Skeletal muscle cell (primary cell): Measurements from ENCODE around the gene FOXR1.

Source experiments
- DNase-seq: peaks from one replicate; pipeline ENCODE4 v3.0.0-alpha.2; 2010; ENCODE audit warnings: low read depth
- H3K4me3 ChIP-seq: 2 replicates; pipeline ENCODE4 v1.5.1; 2011; ENCODE audit warnings: low read depth, mild to moderate bottlenecking, control low read depth, low read length, moderate library complexity

FOXR1 gene

DNA sequence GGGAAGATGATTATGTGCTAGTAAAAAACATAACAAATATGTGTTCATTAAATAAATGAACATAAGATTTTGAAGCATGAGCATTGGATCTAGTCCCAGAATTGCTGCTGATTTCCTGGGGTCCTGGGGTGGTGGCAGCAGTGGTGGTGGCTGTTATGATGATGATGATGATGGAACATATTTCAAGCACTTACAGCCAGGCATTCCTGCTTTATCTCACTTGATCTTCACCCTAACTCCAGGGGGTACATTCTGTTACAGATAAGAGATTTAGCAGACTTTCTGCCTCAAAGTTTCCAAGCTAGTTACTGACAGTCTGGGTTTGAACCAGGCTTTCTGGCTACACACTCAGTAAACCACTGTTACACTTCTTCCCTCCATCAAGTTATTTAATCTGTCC, 52.2 kb downstream of the FOXR1 start:
- H3K4me3 ChIP-seq = no peak overlapping the region
- DNase-seq = no peak

DNA sequence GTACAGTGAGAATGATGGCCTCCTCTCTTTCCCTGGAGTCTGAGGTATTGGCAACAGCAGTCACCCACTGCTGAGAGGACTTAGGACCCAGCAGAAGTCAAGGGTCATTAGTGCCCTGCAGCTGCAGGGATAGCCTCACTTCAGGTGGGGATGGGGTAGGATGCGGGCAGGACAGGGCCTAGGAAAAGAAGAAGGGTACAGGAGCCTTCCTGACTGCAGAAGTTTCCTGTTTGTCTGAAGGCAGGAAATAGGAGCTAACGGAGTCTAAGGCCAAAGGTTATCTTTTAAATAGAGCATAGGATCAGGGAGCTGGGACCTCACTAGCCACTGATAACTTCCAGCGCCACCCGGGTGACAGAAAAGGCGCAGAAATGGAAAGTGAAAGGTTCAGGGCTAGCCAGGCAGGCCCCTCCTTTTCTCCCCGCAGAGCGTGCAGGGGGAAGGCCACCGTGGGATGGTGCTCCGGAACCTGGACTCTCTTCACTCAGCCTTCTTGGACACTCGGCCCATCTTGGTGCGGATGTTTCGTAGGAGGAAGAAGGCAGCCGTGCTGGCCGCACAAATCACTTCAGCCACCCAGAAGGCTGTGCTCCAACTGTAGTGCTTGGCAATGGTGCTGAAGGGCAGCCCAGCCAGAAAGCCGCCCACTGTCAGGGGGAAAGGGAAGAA, 53.0 kb downstream of the FOXR1 start:
- DNase-seq = no peak
- no peak overlapping the region for H3K4me3 ChIP-seq

DNA sequence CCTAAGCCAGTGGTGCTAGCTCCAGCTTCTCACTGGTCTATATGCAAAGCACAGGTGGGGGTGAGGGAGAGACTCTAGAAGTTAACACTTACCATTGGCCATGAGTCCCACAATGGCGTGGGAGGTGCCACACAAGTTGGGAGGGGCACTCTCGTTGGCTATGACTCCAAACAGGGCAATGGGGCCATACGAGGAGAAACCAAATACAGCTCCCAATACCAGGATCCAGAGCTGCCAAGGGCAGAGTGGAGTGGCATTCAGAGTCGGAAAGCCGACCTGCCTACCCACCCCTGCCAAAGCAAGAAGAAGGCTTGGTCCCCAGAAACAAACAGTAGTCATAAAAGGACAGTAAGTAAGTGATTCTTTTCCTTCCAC, 53.5 kb downstream of the FOXR1 start:
- DNase-seq = no peak
- no peak overlapping the region for H3K4me3 ChIP-seq

DNA sequence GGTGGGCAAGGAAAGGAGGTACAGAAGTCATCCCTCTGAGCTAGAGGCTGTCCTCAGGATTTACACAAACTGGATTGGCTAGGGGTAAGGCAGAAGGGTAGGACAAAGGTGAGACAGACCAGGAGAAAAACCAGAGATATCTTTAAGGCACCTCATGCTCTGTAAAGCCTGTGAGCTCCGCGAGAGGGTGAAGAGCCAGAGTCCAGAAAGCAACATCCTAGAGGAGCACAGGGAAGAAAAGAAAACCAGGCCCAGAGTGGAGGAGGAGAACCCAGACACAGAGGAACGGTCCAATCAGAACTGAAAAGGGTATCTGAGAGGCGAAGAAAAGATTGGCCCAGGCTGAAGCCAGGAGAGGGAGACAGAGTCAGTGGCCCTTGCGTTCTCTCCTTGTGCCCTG, 54.0 kb downstream of the FOXR1 start:
- no peak overlapping the region for H3K4me3 ChIP-seq
- no peak for DNase-seq

DNA sequence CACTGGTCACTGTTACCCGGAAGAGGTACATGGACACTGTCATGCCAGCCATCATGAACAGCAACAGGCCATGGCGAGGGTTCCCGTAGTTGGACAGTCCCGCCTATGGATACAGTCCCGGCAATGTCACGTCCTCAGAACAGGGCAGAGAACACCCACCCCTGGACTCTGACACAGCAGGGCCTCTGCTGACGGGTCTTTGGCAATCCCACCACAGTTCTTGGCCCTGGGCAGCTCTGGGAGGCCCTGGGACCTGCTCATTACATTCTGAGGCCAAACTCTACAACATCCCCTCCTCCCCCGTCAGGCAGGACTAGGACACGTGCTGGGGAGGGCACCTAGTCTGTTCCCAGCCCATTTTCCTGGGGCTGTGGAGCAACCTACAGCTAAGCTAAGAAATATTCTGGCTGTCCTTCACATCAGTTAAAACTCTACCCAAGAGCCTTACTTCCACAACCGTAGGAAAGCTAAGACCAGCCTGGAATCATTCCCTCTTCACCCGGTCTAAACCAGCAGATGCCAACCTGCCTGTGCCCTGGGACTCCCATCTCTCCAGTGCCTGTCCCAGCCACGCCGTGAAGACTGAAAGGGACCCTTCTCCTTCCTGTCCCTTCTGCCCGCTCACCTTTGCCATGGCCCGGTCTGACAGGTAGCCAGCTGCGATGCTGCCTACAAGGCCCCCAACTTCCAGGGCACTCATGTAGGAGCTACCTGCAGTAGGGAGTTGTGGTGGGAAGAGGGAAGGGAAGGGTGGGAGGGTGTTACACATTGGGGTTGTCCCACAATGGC, 54.6 kb downstream of the FOXR1 start:
- no peak overlapping the region for H3K4me3 ChIP-seq

DNA sequence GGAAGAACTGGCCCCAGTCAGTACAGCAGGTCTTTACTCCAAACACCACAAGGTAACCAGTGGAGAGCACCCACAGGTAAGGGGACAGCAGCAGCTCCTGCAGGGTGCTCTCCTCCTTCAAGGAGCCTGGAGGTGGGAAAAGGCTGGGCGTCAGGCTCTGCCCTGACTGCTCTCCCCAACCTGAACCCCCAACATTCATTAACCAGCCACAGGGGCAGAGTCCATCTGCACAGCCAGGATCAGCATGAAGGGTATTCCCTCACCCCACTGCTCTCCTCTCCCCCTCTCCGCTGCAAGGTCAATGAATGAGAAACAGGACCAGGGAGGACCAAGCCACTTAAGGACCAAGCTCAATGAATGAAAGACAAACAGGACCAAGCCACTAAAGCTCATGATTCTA, 55.4 kb downstream of the FOXR1 start:
- no peak overlapping the region for H3K4me3 ChIP-seq
- no peak for DNase-seq

More for the DNA sequence above, 54.6 kb downstream of the FOXR1 start:
- no peak for DNase-seq

DNA sequence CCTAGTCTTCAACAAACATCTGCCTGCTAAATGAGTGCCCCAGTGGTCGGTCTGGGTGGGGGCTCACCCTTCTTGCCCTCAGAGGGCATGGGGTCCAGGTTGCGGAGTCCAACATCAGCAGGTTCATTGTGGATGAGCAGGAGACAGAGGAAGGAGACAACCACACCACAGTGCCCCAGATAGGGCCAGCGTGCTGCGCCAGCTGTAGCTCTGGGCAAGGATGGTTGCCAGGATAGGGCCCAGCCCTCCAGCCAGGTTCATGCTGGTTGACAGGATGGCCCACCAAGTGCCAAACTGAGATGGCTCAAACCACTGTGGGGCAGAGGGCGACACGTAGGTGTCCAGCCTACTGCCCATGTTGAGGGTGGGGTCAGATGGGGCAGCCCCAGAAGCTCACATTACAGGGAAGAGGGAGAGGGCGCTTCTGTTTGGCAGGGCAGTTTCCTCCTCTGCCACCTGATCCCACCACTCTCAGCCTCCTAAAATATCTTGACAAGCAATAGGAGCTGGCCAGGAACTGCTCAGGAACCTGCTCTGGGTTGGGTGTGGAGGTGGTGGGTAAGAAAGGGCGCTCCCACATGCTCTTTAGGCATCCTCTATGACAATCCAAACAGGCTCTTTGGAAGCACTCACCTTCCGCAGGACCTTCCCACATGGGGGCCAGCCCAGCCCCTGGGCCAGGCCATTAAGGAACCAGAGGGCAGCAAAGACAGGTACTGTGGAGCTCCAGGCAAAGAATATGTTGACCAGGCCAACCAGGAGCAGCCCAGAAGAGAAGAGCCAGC, 56.2 kb downstream of the FOXR1 start:
- no peak overlapping the region for H3K4me3 ChIP-seq

DNA sequence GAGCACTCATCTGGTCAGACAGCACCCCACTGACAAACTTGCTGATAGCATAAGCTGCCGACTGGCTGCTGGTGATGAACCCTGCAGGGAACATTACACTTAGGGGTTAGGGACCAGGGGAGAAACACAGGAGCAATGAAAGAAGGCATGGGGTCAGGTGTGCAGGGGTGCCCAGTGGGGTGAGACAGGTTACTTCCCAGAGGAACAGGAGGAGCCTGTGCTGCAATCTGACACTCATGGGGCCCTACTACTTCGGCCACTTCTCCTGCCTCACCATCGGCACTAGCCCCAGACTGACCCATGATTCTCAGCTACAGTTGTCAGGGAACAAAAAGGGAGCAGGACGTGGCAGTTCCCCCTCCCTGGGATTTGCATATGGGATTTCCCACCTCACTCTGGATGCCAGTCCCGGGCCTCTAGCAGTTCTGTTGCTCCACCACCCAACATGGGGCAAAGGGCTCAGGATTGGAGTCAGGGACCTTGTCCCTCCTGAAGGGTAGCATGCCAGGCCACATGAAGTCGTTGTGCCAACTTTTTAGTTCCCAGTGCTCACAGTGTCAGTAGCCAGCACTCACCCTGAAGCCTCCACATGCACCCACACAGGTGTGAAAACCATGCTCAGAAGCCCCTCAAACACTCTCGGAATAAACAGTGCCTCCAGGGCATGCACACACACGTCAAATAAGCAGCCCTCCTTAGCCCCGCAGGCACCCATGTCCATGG, 56.9 kb downstream of the FOXR1 start:
- no peak for DNase-seq
- no peak overlapping the region for H3K4me3 ChIP-seq

More for the DNA sequence above, 56.2 kb downstream of the FOXR1 start:
- DNase-seq = no peak

DNA sequence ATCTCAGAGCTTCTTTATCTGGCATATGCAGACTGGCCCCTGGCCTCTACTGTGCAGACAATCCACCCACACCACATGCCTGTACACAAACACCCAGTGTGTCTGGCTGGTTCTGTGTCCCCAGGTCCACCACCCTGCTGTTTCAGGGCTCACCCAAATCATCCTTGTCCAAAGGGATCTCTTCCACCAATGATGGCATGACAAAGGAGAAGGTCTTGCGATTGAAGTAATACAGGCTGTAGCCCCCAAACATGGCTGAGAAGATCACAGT, 57.4 kb downstream of the FOXR1 start:
- no peak for DNase-seq
- no peak overlapping the region for H3K4me3 ChIP-seq

DNA sequence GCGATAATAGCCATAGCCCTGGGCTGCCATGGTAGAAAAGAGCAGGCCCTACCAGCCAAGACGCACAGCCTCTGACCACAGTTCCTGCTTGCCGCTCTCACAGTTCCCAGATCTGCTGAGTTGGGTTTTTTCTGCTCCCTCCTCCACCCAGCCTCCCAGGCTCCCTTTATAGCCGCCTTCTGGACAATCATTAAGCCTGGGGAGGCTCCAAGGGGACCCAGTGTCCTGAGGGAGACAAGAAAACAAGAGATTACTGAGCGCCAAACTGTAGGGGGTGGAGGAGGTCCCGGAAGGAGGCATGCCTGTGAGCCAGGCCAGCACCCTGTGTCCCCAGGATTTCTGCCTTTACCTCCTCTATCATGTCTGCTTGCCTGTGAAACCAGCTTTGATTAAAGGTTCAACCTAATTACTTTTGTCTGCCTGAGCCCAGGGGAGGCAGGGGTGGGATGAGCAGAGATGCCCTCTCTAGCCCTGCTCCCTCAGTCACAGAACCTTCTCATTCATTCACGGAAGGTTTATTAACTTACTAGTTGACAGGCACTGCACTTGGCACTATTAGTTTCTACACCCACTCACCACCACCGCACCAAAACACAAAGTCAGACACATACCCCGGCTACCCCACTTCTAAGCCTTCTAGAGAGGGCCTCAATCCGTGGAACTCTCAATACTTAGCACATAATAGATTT, 57.9 kb downstream of the FOXR1 start:
- H3K4me3 ChIP-seq = peak overlapping the region; percentile 89
- DNase-seq = no peak

DNA sequence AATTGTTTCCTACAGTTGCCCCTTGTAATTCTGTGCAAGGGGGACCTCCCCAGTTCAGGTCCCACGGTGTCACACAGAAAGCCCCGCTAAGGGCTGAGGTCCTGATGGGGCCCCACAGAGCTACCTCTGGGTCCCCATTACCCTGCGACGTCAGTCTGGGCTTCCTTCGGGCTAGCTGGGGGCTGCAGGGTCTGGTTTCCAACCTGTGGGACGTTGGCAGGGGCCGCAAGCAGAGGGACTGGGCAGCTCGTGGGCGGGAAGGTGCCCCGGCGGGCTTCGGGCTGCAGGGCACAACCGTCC, 58.4 kb downstream of the FOXR1 start:
- peak overlapping the region; percentile 89 for H3K4me3 ChIP-seq
- DNase-seq = no peak

DNA sequence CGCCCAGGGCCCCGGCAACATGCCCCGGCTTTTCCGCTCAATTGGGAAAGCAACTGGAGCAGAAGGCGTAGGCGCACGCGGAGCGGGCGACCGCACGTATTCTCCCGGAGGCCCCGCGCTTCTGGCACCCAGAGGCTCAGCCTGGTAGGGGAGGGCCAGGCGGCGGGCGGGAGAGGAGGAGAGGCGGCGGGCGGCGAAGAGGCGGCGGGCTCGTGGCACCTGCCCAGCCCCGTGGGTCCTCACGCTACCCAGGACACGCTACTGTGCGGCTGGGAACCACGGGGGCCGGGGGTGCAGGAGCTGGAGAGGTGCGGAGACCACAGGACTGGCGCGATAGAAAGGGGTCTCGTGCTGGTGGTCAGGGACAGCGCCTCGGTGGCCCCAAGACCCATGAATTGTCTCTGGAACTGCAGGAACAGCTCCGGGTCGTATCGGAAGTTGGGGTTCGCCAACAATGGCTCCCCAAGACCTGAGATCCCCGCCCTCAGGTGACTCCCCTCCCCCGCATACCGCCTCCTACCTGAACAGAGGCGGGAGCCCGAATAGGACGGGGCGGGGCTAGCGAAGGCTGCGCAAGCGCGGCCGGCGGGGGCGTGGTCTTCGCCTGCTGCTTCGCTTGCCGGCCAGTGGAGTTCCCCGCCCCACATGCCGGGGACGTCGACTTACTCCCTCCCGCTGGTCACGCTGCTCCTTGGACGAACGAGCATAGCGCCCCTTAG, 58.9 kb downstream of the FOXR1 start, which contains the start of gene SLC37A4:
SLC37A4 (minus strand) TSS at position 549 of the 719 bp plus-strand sequence.
- peak; percentile 92 for DNase-seq
- peak within 1 kb of the TSS; percentile 89 for H3K4me3 ChIP-seq
